AG08396 (cell line): ENCODE measurements around the gene AP2A1.

Source experiments
- DNase-seq: peaks from one replicate; pipeline ENCODE4 v3.0.0; 2012; ENCODE audit warnings: low spot score, mixed read lengths

The AP2A1 gene

GRCh38 chr19:49766007-49766929 lies 533 bp upstream of the AP2A1 start:
- DNase-seq, result peak; percentile 99

- DNase-seq, result peak; percentile 40
These were observed 580 bp downstream of the AP2A1 start for GRCh38 chr19:49767381-49767780.

GRCh38 chr19:49767967-49768581 lies 1.3 kb downstream of the AP2A1 start:
- no peak for DNase-seq

GRCh38 chr19:49770529-49770928 lies 3.7 kb downstream of the AP2A1 start:
- DNase-seq, result no peak

- DNase-seq, result no peak
These were observed 4.9 kb downstream of the AP2A1 start for GRCh38 chr19:49771674-49772139.

- DNase-seq, result no peak
These were observed 6.1 kb downstream of the AP2A1 start for GRCh38 chr19:49772850-49773432.

GRCh38 chr19:49773663-49774350 lies 7.0 kb downstream of the AP2A1 start:
- no peak for DNase-seq

GRCh38 chr19:49774969-49775368 lies 8.2 kb downstream of the AP2A1 start:
- DNase-seq, result no peak

- no peak for DNase-seq
These were observed 9.1 kb downstream of the AP2A1 start for GRCh38 chr19:49775742-49776370.

GRCh38 chr19:49776371-49776764 lies 9.6 kb downstream of the AP2A1 start:
- DNase-seq, result no peak

- DNase-seq, result no peak
These were observed 13.1 kb downstream of the AP2A1 start for GRCh38 chr19:49779731-49780555.

GRCh38 chr19:49780861-49781260 lies 14.1 kb downstream of the AP2A1 start:
- no peak for DNase-seq

GRCh38 chr19:49781394-49781793 lies 14.6 kb downstream of the AP2A1 start:
- no peak for DNase-seq

GRCh38 chr19:49782515-49782914 lies 15.7 kb downstream of the AP2A1 start:
- DNase-seq, result no peak

- DNase-seq, result peak; percentile 83
These were observed 19.6 kb downstream of the AP2A1 start for GRCh38 chr19:49786376-49786820.

- no peak for DNase-seq
These were observed 20.9 kb downstream of the AP2A1 start for GRCh38 chr19:49787746-49788145.

GRCh38 chr19:49788857-49789256 lies 22.1 kb downstream of the AP2A1 start:
- no peak for DNase-seq

GRCh38 chr19:49790866-49791265 lies 24.1 kb downstream of the AP2A1 start:
- DNase-seq, result peak; percentile 52

- DNase-seq, result no peak
These were observed 25.1 kb downstream of the AP2A1 start for GRCh38 chr19:49791776-49792445.

GRCh38 chr19:49792829-49793560 lies 26.2 kb downstream of the AP2A1 start:
- DNase-seq, result no peak
